GM19240 (cell line): ENCODE results near the gene DNAJC30.

Experiments
- DNase-seq: peaks from one replicate; pipeline ENCODE4 v3.0.0; 2011; ENCODE audit warnings: low spot score; ENCODE audit not compliant: insufficient read length

The DNAJC30 gene

DNA sequence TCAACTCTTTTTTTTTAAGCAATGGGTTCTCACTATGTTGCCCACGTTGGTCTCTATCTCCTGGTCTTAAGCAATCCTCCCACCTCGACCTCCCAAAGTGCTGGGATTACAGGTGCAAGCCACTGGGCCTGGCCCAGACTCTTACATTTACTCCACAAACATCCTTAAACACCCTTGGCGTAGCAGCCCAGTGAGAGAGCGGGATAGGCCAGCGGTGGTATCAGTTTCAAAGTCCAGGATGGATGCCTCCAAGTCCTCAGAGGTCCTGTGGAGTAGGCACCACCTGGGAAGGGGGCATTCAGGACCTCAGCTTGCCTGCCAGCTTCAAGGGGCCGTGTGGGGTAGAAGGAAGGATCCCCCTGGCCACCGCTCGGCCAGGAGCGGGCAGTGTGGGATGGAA is 33.7 kb downstream of the DNAJC30 start:
- DNase-seq: no peak

DNA sequence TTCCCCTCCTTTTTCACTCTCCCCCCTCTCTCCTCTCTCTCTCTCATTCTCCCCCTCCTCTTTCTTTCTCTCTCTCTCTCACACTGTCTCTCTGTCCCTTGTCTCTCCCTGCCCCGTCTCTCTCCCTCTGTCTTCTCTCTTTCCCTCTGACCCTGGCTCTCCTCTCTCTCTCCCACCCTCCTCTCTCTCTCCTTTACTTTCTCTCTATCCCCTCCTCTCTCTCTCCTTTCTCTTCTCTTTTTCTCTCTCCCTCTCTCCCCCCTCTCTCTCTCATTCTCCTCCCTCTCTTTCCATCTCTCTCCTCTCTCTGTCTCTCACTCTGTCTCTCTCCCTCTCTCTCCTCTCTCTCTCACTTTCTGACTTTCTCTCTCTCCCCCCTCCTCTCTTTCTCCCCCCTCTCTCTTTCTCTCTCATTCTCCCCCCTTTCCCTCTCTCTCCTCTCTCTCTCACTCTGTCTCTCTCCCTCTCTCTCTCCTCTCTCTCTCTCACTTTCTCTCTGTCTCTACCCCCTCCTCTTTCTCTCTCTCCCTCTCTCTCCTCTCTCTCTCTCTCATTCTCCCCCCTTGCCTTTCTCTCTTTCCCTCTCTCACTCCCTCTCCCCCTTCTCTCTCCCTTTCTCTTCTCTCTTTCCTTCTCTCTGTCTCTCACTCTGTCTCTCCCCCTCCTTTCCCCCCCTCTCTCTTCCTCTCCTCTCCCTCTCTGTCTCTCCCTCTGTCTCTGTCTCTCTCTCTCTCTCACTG is 34.5 kb downstream of the DNAJC30 start:
- no peak for DNase-seq

GRCh38 chr7:73647725-73648592 is 35.3 kb downstream of the DNAJC30 start:
- DNase-seq: no peak

GRCh38 chr7:73646785-73647724 is 36.2 kb downstream of the DNAJC30 start:
- no peak for DNase-seq

DNA sequence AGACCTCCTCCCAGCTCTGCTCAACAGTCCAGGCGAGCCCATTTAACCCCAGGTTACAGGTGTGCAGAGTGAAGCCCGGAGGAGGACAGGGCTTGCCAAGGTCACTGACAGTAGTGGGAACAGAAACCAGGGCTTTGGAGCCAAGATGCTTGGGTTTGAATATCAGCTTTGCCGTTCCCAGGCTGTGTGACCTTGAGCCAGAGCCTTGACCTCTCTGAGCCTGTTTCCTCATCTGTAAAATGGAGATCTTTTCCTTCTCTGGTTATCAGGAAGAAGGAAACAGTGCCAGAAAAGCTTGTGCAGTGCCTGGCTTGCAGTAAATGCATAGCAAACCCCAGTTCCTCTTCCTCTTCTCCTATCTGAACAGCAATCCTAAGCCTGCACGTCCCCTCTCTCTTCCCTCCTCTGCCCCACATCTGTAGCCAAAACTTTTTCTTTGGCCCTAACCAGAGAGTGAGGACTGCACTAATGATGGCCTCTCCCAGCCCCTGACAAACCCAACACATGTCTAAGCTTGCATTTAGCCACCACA is 37.5 kb downstream of the DNAJC30 start:
- no peak for DNase-seq

GRCh38 chr7:73644688-73645286 is 38.5 kb downstream of the DNAJC30 start:
- no peak for DNase-seq

DNA sequence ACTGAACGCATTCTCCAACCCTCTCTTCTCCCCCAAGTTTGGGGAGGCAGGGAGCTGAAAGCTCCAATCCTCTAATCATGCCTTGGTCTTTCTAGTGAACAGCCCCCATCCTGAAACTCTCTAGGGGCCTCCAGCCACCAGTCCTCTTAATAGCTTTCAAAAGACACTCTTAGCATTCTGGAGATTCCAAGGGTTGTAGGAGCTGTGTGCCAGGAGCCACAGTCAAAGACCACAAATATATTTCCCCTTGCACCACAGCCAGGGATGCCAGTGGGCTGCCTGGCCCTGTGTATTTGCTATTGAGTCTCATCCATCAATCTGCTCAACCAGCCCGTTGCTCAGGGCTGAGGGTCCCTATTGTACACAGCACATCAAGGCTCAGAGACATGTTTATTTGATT is 40.4 kb downstream of the DNAJC30 start:
- DNase-seq: no peak

- no peak for DNase-seq
These were observed 44.3 kb downstream of the DNAJC30 start for GRCh38 chr7:73638911-73639310.

- no peak for DNase-seq
These were observed 47.6 kb downstream of the DNAJC30 start for GRCh38 chr7:73635428-73636200.

- DNase-seq: no peak
These were observed 49.4 kb downstream of the DNAJC30 start for GRCh38 chr7:73633844-73634243.

DNA sequence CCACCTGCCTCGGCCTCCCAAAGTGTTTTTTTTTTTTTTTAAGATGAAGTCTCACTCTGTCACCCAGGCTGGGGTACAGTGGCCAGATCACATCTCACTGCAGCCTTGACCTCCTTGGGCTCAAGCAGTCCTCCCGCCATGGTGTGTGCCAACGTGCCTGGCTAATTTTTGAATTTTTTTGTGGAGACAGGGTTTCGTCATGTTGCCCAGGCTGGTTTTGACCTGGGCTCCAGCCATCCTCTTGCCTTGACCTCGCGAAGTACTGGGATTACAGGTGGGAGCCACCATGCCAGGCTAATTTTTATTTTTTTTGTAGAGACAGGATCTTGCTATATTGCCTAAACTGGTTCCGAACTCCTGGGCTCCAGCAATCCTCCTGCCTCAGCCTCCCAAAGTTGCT is 49.9 kb downstream of the DNAJC30 start:
- DNase-seq: no peak

DNA sequence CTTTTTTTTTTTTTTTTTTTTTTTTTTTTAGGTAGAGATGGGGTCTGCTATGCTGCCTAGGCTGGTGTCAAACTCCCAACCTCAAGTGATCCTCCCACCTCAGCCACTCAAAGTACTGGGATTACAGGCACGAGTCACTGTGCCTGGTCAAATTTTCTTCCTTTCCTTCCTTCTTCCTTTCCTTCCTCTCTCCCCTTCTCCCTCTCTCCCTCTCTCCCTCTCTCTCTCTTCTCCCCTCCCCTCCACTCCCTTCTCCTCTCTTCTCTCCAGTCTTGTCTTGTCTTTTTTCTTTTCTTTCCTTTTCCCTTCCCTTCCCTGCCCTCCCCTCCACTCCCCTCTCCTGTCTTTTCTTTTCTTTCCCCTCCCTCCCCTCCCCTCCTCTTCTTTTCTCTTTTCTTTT is 51.7 kb downstream of the DNAJC30 start:
- DNase-seq: no peak
